Mammary epithelial cell (primary cell): ENCODE results near the gene COBL.

Experiments used
- CTCF ChIP-seq, 2 donors: IDR thresholded peaks in 1 of 2; conservative IDR thresholded peaks in 1 of 2; 2 replicates each; pipeline ENCODE4 v1.5.1; 2011 to 2012; ENCODE audit warnings: inconsistent platforms in 2 of 2, low read length in 2 of 2, mild to moderate bottlenecking in 2 of 2, control low read depth in 1 of 2, low read depth in 1 of 2; ENCODE audit not compliant: insufficient read depth in 1 of 2; ENCODE audit errors: extremely low read depth in 1 of 2
- EZH2 ChIP-seq: IDR thresholded peaks from 2 replicates; pipeline ENCODE4 v1.6.1; 2012; ENCODE audit warnings: low read length, inconsistent platforms, borderline replicate concordance

DNA sequence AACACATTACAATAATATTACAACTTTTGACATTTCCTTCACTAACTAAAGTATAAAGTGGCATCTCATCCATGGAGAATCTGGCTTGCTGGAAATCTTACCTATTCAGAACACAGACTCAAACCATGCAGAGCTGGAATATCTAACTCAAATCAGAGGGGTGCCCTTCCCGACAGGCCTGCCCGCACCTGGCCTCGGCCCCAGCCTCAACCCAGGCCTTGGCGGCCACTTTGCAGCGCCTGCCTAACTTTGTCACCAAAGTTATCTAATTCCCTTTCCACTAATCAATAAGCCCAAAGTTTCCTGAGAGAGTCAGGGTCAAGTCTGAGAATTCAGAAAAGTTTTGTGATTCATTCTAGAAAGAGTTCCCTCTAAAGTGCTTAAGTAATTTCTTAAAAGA lies 212.9 kb downstream of the COBL start:
- TF ChIP-seq CTCF (conservative IDR thresholded peaks at IDR 0.05 in 1 of 2, IDR thresholded peaks at IDR 0.05 in 1 of 2; ENCODE audit: extremely low read depth in 1 of 2, insufficient read depth in 1 of 2, low read depth in 1 of 2, low read length in 2 of 2) (no peak), EZH2 (no peak)
